ENCODE data around the gene FA2H.

GRCh38 chr16:74760007-74760767 lies 14.4 kb downstream of the FA2H start:
- TF ChIP-seq CTCF (IDR thresholded peaks at IDR 0.05 in 2 of 3, conservative IDR thresholded peaks at IDR 0.05 in 1 of 3; ENCODE audit: control insufficient read depth in 2 of 3, extremely low read depth in 1 of 3, insufficient read depth in 1 of 3, low read depth in 3 of 3, low read length in 3 of 3): no peak
- TF ChIP-seq REST (IDR thresholded peaks at IDR 0.05; ENCODE audit: low read depth, low read length): no peak
